Calu3 (cell line): ENCODE results near the gene SPIN3. TPM values are rescaled to one million over a fixed set of nuclear protein-coding genes. Genes with fewer than 3 reads are reported as not detected.
"Not testable (repeated sequence)": the region's sequence is repeated elsewhere in the genome, so short reads cannot be mapped to it uniquely, and the experiment has no call there.

Source experiments
- Bru-seq: library from RNA; stranded (reverse); fragments of 400-500 nt; gene quantifications from one replicate; lab custom pipeline; 2021; lab: Mats Ljungman, UMichigan
- BruChase-seq, 2 experiments: library from RNA; stranded (reverse); fragments of 400-500 nt; gene quantifications; one replicate each; lab custom pipeline; 2021; lab: Mats Ljungman, UMichigan
- BruUV-seq: library from RNA; stranded (reverse); fragments of 400-500 nt; replicated peaks from 2 replicates; lab custom pipeline; 2021; lab: Mats Ljungman, UMichigan
- CTCF ChIA-PET: fragments of 300-600 bp; sonication (Branson Sonifier 250); formaldehyde crosslinking; loops from one replicate; lab custom pipeline; 2022; ENCODE audit warnings: antibody characterized with exemption; lab: Charles Lee
- DNase-seq: peaks from one replicate; pipeline ENCODE4 v3.0.0; 2022
- H3K27ac Mint-ChIP-seq: one replicate; pipeline ENCODE4 v1.8.0; 2022; ENCODE audit warnings: mixed read lengths; ENCODE audit not compliant: unreplicated experiment
- H3K27me3 Mint-ChIP-seq: one replicate; pipeline ENCODE4 v1.8.0; 2022; ENCODE audit warnings: mixed read lengths; ENCODE audit not compliant: unreplicated experiment
- H3K36me3 Mint-ChIP-seq: one replicate; pipeline ENCODE4 v1.8.0; 2022; ENCODE audit warnings: mild to moderate bottlenecking, moderate library complexity, mixed read lengths; ENCODE audit not compliant: insufficient read depth, unreplicated experiment
- H3K4me1 Mint-ChIP-seq: one replicate; pipeline ENCODE4 v1.8.0; 2022; ENCODE audit warnings: mild to moderate bottlenecking, low read depth, mixed read lengths; ENCODE audit not compliant: unreplicated experiment
- H3K4me3 Mint-ChIP-seq: one replicate; pipeline ENCODE4 v1.8.0; 2022; ENCODE audit warnings: mild to moderate bottlenecking, low read depth, moderate library complexity, mixed read lengths; ENCODE audit not compliant: unreplicated experiment
- H3K9me3 Mint-ChIP-seq: one replicate; pipeline ENCODE4 v1.8.0; 2022; ENCODE audit warnings: low read depth, mixed read lengths; ENCODE audit not compliant: unreplicated experiment
- CTCF ChIP-seq: fragments of 200-600 bp; IDR thresholded peaks from one replicate; pipeline ENCODE4 v1.8.0; 2022; ENCODE audit warnings: antibody characterized with exemption; ENCODE audit not compliant: unreplicated experiment
- intact Hi-C: fragments of 100-400 bp; cut with micrococcal nuclease; formaldehyde crosslinking; loops from one replicate; pipeline ENCODE4 v1.10.0; 2022; ENCODE audit not compliant: unreplicated experiment
- long read RNA-seq: library from polyadenylated mRNA; stranded (forward); transcript quantifications from one replicate; pipeline ENCODE4 v2.0.0, GENCODE V29; 2022
- total RNA-seq: library from RNA; stranded (reverse); gene quantifications from 2 replicates; pipeline ENCODE4 v1.2.3, GENCODE V29; 2022

Gene SPIN3
- total RNA-seq (19.4 and 26.2 TPM in 2 replicates), Bru-seq, nascent RNA (percentile 78 among the genes with signal in this experiment), BruChase-seq, experiment 1, labeled RNA remaining after a 6-hour chase (percentile 83 among the genes with signal in this experiment), BruChase-seq, experiment 2, labeled RNA remaining after a 2-hour chase (percentile 86 among the genes with signal in this experiment)
- long read RNA-seq, full-length matches to known transcripts, result 24 of 33 reads
- long read RNA-seq, partial matches to known transcripts, result 2 of 33 reads
- long read RNA-seq, other reads (novel, unspliced or antisense), result 7 of 33 reads

- no TSS peak for BruUV-seq
- intact Hi-C loops, result loop anchor here (5.0 kb wide), 1 partner anchor 127 kb away; the partner anchor contains the start of gene SPIN2B
- Mint-ChIP-seq H3K27me3 (no peaks in the 10 kb centered on the region), H3K36me3 (peaks cover 28% of the 10 kb centered on the region), H3K4me1 (peaks cover 26% of the 10 kb centered on the region), H3K9me3 (no peaks in the 10 kb centered on the region), H3K4me3 (peak within 1 kb of the TSS; percentile 87), H3K27ac (peak within 1 kb of the TSS; percentile 82)
- CTCF ChIA-PET, result interaction anchor here (0.6 to 1.6 kb wide), 3 partner anchors 10 to 177 kb away, joined by 4 to 5 read pairs (median 4); no protein-coding TSS in a partner anchor
- DNase-seq, result peak; percentile 94
- TF ChIP-seq CTCF, result no peak
Observed at GRCh38 chrX:56995271-56995994, at the start of gene SPIN3. SPIN3 (minus strand) TSS chrX:56995541; CDS start chrX:56994947, 594 bp downstream.

- H3K27ac Mint-ChIP-seq, result no peak overlapping the region
- no peaks in the 10 kb centered on the region for H3K27me3 Mint-ChIP-seq
- BruUV-seq, result no TSS peak
- no peaks in the 10 kb centered on the region for H3K36me3 Mint-ChIP-seq
- no peaks in the 10 kb centered on the region for H3K4me1 Mint-ChIP-seq
- H3K9me3 Mint-ChIP-seq, result no peaks in the 10 kb centered on the region
- no peak for TF ChIP-seq CTCF
- no peak overlapping the region for H3K4me3 Mint-ChIP-seq
- intact Hi-C loops, result no loop called here
- no peak for DNase-seq
- CTCF ChIA-PET, result no interaction called here
Observed at GRCh38 chrX:57044245-57044644, 48.9 kb upstream of the SPIN3 start.

GRCh38 chrX:57037265-57037664 is 41.9 kb upstream of the SPIN3 start:
- CTCF ChIA-PET, H3K4me3 Mint-ChIP-seq, H3K9me3 Mint-ChIP-seq, intact Hi-C loops, H3K27me3 Mint-ChIP-seq, H3K36me3 Mint-ChIP-seq, H3K4me1 Mint-ChIP-seq, BruUV-seq, DNase-seq, H3K27ac Mint-ChIP-seq: not testable (repeated sequence)

GRCh38 chrX:56994375-56995270 is 718 bp downstream of the SPIN3 start:
- TF ChIP-seq CTCF, result no peak
- Mint-ChIP-seq H3K9me3 (no peaks in the 10 kb centered on the region), H3K4me1 (peaks cover 26% of the 10 kb centered on the region), H3K4me3 (peak overlapping the region; percentile 87), H3K27ac (peak overlapping the region; percentile 82), H3K27me3 (no peaks in the 10 kb centered on the region), H3K36me3 (peaks cover 28% of the 10 kb centered on the region)
- CTCF ChIA-PET, result interaction anchor here (0.6 to 1.6 kb wide), 3 partner anchors 9 to 176 kb away, joined by 4 to 5 read pairs (median 4); no protein-coding TSS in a partner anchor
- BruUV-seq, result TSS peak; percentile 46
- no peak for DNase-seq
- intact Hi-C loops, result loop anchor here (5.0 kb wide), 1 partner anchor 128 kb away; the partner anchor contains the start of gene SPIN2B
